GOT3 (cell line): ENCODE measurements around the gene NTNG2.
"Not testable (repeated sequence)": the region's sequence is repeated elsewhere in the genome, so short reads cannot be mapped to it uniquely, and the experiment has no call there.

Experiments
- DNase-seq: peaks from one replicate; lab custom pipeline; 2025; ENCODE audit warnings: mixed read lengths; lab: John Stamatoyannopoulos, UW

Gene NTNG2

DNA sequence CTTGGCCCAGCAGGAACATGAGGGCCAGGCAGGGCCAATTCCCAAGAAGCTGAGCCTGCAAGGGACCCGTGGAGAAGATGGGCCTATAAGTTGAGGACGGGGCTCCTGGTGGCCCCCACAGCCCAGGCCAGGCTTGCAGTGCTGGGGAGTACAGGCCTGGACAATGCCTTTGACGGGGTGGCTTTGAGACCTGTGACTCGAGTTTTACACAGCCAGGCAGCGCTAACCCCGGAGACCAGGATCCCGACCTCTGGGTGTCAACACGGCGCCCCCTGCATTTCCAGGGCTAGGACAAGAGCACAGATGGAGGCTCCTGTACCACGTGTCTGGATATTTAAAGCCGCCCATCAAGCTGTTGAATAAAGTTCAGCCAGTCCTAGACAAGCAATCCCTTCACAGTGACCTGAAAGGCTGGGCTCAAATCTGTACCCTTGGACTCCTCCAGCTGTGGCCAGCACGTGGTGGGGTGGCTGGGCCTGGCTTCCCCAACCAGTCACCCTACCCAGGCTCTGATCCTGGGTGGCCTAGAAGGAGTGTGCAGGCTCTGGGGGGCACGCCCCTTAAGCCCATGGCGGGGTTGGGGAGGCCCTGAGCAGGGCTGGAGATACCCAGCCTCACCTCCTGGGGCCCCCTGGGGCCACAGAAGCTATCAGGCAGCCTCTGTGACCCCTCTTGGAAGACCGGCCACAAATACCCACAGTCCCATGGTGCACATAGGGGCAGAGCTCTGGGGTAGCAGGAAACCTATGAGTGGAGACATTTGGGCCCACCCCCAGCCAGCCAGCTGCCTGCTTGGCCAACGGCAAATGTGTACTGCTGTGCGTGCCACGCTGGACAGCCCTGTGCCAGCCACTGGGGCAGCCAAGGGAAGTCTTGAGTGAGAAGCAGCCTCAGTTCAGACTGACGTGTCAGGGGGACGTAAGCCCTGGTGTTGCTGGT lies 88.7 kb downstream of the NTNG2 start:
- DNase-seq: no peak

DNA sequence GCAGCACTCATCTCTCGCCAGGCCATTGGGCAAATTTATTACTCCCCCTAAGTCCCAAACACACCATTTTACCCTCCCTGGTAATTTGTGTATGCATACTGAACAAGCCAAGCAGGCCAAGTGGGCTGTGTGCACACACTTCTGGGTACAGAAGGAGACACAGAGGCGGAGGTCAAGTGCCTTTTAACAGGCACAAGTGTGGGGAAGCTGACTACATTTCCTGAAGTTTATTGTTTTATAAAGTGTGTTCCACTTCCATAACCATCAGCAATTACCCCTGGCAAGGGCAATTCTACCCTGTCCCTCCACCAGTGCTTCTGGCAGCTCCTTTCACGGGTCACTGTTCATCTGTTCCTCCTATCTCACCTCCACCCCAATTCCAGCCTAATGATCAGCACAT lies 99.0 kb downstream of the NTNG2 start:
- DNase-seq: no peak

DNA sequence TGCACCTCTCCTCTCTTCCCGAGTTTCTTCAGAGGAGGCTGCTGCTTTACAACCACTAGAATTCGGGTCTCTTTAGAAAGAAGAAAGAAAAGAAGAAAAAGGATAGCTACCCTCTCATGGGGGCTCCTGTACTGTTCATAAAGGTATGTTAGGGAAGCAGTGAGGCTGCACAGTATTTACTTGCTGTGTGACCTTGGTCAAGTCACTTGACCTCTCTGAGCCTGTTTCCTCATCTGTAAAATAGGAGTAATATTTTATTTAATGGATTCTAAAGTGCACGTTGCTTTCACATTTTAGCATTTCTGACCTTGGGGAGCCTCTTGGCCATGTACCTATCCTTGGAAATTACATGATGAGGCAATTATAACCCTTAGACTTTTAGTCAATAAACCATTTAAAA lies 104.2 kb downstream of the NTNG2 start:
- no peak for DNase-seq

DNA sequence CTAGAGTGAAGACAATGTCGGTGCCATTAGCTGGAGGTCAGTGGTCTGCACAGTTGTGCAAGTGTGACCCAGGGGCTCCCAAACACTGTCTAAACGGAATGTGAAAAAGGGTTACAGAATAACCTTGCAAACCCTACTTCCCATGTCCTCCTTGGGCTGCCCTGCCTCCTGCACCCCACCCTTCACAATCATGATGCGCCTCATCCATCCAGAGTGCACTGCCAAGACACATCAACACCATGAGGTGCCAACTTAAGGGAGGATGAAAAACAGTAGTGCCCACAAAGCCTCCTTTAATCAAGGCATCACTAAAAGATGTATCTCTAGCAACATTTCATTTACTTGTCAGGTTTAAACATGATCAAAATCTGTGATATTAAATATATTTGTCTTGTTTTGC lies 105.8 kb downstream of the NTNG2 start:
- no peak for DNase-seq

GRCh38 chr9:132268725-132269352 lies 107.0 kb downstream of the NTNG2 start:
- no peak for DNase-seq

DNA sequence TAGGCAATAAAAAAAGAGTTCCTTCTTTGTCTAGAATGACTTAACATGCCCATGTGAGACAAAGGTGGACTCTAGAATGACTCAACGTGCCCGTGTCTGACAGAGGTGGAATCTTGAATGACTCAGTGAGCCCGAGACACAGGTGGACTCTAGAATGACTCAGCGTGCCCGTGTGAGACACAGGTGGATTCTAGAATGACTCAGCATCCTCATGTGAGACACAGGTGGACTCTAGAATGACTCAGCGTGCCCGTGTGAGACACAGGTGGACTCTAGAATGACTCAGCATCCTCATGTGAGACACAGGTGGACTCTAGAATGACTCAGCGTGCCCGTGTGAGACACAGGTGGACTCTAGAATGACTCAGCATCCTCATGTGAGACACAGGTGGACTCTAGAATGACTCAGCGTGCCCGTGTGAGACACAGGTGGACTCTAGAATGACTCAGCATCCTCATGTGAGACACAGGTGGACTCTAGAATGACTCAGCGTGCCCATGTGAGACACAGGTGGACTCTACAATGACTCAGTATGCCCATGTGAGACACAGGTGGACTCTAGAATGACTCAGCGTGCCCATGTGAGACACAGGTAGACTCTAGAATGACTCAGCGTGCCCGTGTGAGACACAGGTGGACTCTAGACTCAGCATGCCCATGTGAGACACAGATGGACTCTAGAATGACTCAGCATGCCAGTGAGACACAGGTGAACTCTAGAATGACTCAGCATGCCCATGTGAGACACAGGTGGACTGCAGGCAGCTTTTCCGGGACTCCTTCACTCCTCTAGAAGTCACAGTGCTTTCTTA lies 108.1 kb downstream of the NTNG2 start:
- not testable (repeated sequence) for DNase-seq

- no peak for DNase-seq
Observed at GRCh38 chr9:132274861-132275260, 113.0 kb downstream of the NTNG2 start.

DNA sequence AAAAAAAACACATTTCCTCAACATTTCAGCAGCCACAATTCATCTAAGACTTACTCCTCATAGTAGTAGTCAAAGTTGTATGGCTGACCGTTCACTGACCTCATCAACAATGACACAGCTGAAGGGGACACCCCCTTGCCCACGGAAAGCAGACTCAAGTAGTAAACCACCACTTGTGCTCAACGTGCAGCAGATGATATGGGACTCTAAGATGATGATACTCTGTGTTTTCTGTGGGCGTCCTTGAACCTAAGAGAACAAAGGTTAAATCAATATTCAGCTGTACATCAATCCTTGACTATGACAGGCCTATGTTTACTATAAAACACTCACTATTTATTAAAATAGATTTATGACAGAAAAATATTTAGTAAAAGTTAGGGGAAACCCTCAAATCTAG lies 121.3 kb downstream of the NTNG2 start:
- DNase-seq: no peak

DNA sequence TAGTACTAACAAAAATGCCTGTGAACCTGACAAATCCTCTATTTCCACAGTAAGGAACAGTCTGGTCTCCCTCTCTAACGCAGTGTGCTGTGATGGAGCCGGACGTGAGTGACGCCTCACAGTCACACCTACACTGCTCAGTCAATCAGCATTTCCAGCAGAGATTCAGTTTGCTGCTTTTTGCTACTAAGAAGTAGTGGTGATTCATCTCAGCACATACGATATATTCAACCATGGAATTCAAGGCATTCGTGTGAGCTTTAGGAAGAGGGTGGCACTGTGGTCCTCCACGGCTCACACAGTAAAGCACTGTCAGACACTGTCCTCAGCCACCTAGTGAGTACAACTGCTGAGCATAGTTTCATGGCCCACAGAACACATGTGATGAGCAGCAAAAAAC lies 122.0 kb downstream of the NTNG2 start:
- no peak for DNase-seq

GRCh38 chr9:132287256-132287760 lies 125.5 kb downstream of the NTNG2 start:
- no peak for DNase-seq

DNA sequence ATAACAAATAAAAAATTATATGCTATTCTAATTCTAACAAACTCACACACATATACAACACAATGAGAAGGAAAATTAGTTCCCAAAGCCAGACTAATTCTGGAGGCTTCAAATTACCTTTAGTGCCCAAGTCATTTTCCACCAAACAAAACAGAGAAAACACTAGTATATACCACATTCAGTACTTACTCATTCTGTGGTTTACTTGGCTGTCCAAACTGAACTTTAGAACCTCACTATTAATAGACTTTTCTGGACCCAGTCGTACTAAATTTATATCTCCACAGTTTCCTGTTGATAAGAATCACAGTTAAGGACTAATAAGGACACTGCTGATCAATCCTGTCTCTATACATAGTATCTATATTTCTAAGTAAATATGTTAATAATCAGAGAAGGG lies 126.5 kb downstream of the NTNG2 start:
- DNase-seq: no peak

- no peak for DNase-seq
Observed at GRCh38 chr9:132288966-132289365, 127.1 kb downstream of the NTNG2 start.

GRCh38 chr9:132293145-132293721 lies 131.4 kb downstream of the NTNG2 start:
- no peak for DNase-seq
